A549 treated with Hydrocortisone at 1 μM for 4 hours (cell line): ENCODE measurements around the gene LIN52. TPM values are rescaled to one million over a fixed set of nuclear protein-coding genes. Genes with fewer than 3 reads are reported as not detected.

Experiments
- total RNA-seq: library from RNA; stranded (reverse); fragments of 200-300 nt; extraction: Qiagen RNA extraction; gene quantifications from 5 replicates; pipeline ENCODE4 v1.2.3, GENCODE V29; 2022

LIN52 gene
- 3.8 to 7.0 TPM (median 4.4 TPM) in 5 replicates for total RNA-seq

DNA sequence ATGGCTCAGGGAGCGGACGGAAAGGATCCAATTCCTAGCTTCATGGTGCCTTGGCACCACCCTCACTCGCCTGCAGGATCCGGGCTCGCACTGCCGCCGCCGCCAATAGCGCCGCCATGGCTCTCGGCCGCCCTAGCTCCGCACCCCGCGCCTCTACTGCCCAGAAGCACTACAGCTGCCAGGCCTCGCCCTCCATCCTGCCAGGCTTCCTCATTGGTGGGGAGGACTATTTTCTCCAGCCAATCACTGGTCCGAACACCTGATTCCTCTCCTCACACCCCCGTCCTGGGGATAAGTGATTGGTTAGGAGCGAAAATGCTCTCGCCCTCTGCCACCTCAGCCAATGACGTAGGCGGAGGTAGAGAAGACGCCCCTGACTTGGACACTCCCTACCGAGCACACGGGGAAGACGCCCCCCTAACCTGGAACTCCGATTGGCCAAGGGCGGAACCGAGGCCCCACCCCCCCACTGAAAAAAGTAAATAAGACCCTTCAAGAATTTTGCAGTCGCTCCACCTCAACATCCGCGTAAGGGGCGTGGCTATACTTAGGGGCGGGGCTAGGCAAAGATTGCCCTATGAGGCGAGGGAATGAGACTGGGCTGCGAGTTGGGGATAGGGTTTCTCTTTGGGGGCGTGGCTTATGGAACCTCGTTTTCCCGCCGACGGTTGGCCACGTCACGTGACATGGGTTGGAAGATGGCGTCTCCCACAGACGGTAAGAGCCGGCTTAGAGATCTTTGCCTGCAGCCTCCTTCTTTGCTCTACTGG is at the start of gene LIN52, which contains the start of gene ALDH6A1:
Gene LIN52 (plus strand): TSS at position 680 of the 770 bp plus-strand sequence. CDS start 19 bp downstream, at position 699.
Gene ALDH6A1 (minus strand): TSS at position 177 of the 770 bp plus-strand sequence. CDS start 59 bp downstream, at position 118.

DNA sequence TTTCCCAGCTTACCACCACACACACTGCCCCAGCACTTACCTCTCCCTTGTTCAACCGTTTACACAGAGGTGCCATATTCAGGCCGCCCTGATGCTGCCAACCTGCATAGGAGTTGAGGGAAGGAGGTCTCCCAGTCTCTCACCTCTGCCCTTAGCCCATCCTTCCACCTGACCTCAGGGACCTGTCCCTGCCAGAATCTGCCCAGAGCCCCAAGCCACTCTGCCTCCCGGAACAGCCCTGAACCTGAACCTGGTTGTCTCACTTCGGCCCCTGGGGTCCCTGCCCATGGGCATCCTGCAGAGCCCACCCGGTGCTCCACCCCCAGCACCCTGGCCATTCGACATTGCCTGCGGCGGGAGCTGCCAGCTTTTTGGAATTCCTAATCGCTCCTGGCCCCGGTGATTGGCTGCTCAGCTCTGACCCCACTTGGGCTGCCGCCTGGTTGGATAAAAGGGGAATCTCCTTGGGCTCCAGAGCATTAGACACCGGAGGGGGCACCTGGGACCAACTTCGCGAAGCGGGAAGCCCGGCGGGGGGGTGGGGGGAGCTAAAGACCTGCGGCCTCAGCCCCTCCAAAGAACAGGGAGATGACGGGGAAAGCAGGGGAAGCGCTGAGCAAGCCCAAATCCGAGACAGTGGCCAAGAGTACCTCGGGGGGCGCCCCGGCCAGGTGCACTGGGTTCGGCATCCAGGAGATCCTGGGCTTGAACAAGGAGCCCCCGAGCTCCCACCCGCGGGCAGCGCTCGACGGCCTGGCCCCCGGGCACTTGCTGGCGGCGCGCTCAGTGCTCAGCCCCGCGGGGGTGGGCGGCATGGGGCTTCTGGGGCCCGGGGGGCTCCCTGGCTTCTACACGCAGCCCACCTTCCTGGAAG is 154.5 kb downstream of the LIN52 start, which contains the start of gene VSX2:
Gene VSX2 (plus strand): TSS at position 476 of the 874 bp plus-strand sequence. CDS start 113 bp downstream, at position 589.

Other genes starting within 250 kb of the LIN52 start
- 7.1 to 10.6 TPM (median 8.4 TPM) in 5 replicates for gene PTGR2, start 233.1 kb upstream of the LIN52 start, total RNA-seq
- gene ZNF410, start 198.1 kb upstream of the LIN52 start, total RNA-seq = 45.3 to 56.5 TPM (median 46.0 TPM) in 5 replicates
- 1.5 to 1.8 TPM (median 1.7 TPM) in 5 replicates for gene FAM161B, start 134.9 kb upstream of the LIN52 start, total RNA-seq
- gene COQ6, start 134.7 kb upstream of the LIN52 start, total RNA-seq = 24.4 to 29.6 TPM (median 28.1 TPM) in 5 replicates
- gene ENTPD5, start 65.7 kb upstream of the LIN52 start, total RNA-seq = 5.7 to 7.3 TPM (median 6.7 TPM) in 5 replicates
- gene BBOF1, start 65.6 kb upstream of the LIN52 start, total RNA-seq = 2.0 to 4.7 TPM (median 3.4 TPM) in 5 replicates
- 2.4 to 3.1 TPM (median 2.5 TPM) in 5 replicates for gene ALDH6A1, start 503 bp upstream of the LIN52 start, total RNA-seq
- not detected in 5 replicates for gene VSX2, start 154.5 kb downstream of the LIN52 start, total RNA-seq
- gene ABCD4, start 218.0 kb downstream of the LIN52 start, total RNA-seq = 30.7 to 34.1 TPM (median 32.5 TPM) in 5 replicates